ENCODE results near the gene SPTB.

The SPTB gene

GRCh38 chr14:64850369-64851137, 29.2 kb downstream of the SPTB start:
- DNase-seq (ENCODE audit: low read depth): no peak

- DNase-seq (ENCODE audit: low read depth): no peak
Measured at GRCh38 chr14:64849940-64850339, 29.8 kb downstream of the SPTB start.

- DNase-seq (ENCODE audit: low read depth): no peak
Measured at GRCh38 chr14:64848239-64848638, 31.5 kb downstream of the SPTB start.

- DNase-seq (ENCODE audit: low read depth): no peak
Measured at GRCh38 chr14:64846319-64846718, 33.4 kb downstream of the SPTB start.

DNA sequence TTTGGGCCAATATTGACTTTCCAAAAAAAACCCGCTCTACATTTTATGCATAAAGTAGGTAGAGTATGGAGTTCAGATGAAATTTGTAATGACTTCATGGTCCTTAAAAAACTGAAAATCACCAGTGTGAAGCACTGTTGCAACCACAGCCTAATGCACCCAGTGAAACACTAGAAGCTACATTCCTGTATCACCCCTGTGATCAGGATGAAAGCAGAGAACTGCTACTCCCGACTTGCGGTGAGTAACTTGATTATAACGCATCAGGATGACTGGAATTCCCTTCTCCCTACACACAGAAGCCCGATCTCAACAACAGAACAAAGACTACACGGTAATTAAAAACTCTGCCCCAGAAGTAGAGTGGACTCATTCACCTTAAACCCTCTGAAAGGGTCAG, 33.8 kb downstream of the SPTB start:
- no peak for DNase-seq (ENCODE audit: low read depth)

GRCh38 chr14:64844969-64845536, 34.7 kb downstream of the SPTB start:
- no peak for DNase-seq (ENCODE audit: low read depth)

- no peak for DNase-seq (ENCODE audit: low read depth)
Measured at GRCh38 chr14:64844272-64844671, 35.4 kb downstream of the SPTB start.

- DNase-seq (ENCODE audit: low read depth): no peak
Measured at GRCh38 chr14:64843548-64843947, 36.2 kb downstream of the SPTB start.

DNA sequence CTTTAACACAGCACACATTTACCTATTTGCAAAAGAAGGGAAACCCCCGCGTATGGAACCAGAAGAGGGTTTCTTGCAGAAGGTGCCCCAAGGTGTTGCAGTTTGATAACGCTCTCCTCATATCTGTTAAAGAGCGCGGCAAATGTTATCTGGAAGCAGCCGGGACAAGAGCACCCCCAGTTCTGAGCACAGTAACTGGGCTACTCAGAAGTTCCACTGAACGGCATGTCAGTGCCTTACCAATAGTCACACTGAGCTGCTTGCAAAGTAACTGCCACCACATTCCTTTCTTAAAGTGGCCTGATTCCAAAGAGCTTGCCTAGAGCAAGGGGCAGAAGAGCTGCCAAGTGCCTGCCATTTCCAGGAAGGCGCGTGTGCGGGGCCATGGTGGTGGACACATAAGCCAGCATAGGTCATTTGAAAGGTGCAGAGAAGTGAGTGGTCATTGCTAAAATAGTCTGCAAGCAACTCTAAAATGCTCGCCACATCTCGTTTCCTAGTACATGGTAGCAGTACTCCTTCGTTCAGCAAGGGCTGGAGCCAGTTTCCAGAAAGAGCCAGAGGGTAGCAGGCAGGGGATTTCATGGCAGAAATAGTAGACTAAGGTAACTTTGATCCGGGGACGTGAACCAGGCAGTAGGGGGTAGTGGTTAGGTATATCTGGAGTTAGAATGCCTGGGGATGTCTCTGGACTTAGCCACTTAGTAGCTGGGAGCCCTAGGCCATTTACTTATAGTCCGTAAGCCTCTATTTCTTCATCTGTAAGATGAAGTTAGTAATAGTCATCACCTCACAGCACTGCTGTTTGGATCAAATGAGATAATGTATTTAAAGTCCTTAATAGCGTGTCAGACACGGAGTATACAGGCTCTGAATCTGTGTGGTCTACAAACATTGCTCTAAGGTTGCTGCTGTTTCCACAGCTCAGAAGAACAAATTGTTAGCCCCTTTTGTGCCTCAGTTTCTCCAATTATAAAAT, 37.6 kb downstream of the SPTB start:
- DNase-seq (ENCODE audit: low read depth): no peak

- DNase-seq (ENCODE audit: low read depth): peak; percentile 8
Measured at GRCh38 chr14:64841121-64841651, 38.5 kb downstream of the SPTB start.

- no peak for DNase-seq (ENCODE audit: low read depth)
Measured at GRCh38 chr14:64838656-64839055, 41.1 kb downstream of the SPTB start.

GRCh38 chr14:64835431-64835830, 44.3 kb downstream of the SPTB start:
- DNase-seq (ENCODE audit: low read depth): no peak

GRCh38 chr14:64834965-64835364, 44.7 kb downstream of the SPTB start:
- DNase-seq (ENCODE audit: low read depth): no peak

- no peak for DNase-seq (ENCODE audit: low read depth)
Measured at GRCh38 chr14:64831419-64831818, 48.3 kb downstream of the SPTB start.

GRCh38 chr14:64830961-64831360, 48.7 kb downstream of the SPTB start:
- DNase-seq (ENCODE audit: low read depth): no peak

GRCh38 chr14:64828071-64828470, 51.6 kb downstream of the SPTB start:
- no peak for DNase-seq (ENCODE audit: low read depth)

GRCh38 chr14:64826845-64827244, 52.9 kb downstream of the SPTB start:
- DNase-seq (ENCODE audit: low read depth): no peak

DNA sequence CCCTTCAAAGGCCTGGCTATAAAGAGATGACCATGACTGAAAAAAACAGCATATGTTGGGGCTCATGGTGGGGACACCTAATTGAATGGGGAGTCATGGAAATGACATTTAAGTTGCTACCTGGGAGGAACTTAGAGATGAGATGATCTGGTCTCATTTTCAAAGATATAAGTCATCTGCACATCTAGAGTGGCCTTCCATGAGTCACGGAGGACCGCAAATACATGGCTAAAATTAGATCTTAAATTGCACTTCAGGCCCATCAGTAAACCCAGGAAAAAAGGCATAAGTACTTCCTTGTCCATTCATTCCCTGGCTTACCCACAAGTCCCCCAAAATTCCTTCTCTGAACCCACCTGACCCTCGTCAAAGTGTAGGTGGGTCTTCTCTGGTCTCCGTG, 53.4 kb downstream of the SPTB start:
- no peak for DNase-seq (ENCODE audit: low read depth)

DNA sequence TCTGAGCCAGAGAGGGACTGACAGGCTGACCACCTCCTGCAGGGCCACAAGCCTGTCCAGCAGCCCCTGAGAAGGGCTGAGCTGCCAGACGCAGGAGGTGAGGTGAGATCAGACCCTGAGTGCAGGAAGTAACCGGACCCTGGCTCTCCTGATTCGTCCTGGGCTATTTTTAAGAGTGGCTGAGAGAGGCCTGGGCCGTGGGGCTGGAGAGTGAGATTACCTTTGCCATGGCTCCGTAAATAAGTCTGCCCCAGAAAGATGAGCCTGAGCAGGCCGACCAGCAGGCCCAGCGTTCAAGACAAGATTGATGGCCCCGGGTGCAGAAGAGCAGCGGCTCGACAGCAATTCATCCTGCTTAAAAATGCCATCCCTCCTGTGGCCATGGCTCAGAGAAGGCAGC, 54.2 kb downstream of the SPTB start:
- no peak for DNase-seq (ENCODE audit: low read depth)

DNA sequence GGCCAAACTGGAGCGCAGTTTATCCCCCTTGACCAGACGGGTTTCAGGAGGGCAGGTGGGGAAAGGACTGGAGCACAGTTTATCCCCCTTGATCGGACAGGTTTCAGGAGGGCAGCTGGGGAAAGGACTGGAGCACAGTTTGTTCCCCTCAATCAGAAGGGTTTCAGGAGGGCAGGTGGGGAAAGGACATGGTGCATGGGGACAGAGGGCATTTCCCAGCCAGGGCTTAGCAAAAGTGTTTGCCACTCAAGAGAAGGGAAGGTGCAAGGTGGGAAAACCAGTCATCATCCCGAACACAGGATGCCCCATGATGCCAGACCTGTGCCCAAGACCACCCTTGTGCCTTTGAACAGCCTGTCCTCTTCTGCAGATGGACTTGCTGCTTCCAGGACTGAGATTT, 54.7 kb downstream of the SPTB start:
- no peak for DNase-seq (ENCODE audit: low read depth)

GRCh38 chr14:64824471-64824870, 55.2 kb downstream of the SPTB start:
- no peak for DNase-seq (ENCODE audit: low read depth)

DNA sequence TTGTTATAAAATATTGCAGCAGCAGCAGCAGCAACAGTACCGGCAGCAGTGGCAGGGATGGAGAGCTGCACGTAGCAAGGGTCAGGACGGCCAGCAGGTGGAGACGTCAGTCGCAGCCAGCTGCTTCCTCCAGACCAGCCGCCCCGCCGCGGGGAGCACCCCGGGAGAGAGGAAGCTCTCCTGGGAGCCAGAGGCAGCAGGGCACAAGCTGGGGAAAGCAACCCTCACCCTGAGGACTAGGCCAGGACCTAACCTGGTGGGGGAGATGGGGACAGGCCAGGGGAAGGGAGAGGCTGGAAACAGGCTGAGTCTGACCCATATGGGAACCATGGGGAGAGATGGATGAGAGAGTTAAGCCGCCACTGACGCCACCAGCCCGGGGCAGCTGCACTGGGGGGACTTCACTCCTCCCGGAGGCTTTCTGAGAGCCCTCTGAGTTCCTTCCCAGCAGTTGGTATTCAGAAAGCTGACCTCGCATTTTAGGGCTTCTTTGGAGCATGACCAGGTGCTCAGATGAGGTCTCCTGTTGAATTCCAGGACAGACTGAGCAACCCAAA, 56.3 kb downstream of the SPTB start:
- DNase-seq (ENCODE audit: low read depth): peak; percentile 35

Data from fibroblast of the conjunctiva (primary cell).